ENCODE data around the gene TLE7. TPM values are rescaled to one million over a fixed set of nuclear protein-coding genes. Genes with fewer than 3 reads are reported as not detected.

TLE7 gene
- not detected in 2 replicates for total RNA-seq

GRCh38 chr16:71442051-71442440, at the start of gene TLE7:
TLE7 (minus strand) TSS chr16:71442054; CDS start chr16:71433324, 8,730 bp downstream.
- no peak for DNase-seq (ENCODE audit: extremely low read depth, low read depth, low spot score)

DNA sequence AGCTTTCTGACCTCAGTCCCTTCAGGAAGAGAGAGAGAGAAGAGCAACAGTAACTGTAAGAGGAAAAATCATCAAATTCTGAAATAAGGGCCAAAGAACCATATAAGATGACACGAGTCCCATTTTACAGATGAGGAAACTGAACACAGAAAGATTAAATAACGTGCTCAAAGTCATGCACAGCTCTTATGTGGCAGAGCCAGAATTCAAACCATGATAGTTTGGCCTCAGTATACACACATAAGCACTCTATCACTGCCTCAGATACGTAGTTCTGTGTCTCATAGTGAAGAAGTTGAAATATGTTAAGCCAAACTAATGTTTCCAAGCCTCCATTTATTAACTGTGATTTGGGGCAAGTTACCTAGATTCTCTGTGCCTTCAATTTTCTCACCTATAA, 49.2 kb upstream of the TLE7 start:
- no peak for DNase-seq (ENCODE audit: extremely low read depth, low read depth, low spot score)

GRCh38 chr16:71490361-71490760, 48.5 kb upstream of the TLE7 start:
- DNase-seq (ENCODE audit: extremely low read depth, low read depth, low spot score): no peak

DNA sequence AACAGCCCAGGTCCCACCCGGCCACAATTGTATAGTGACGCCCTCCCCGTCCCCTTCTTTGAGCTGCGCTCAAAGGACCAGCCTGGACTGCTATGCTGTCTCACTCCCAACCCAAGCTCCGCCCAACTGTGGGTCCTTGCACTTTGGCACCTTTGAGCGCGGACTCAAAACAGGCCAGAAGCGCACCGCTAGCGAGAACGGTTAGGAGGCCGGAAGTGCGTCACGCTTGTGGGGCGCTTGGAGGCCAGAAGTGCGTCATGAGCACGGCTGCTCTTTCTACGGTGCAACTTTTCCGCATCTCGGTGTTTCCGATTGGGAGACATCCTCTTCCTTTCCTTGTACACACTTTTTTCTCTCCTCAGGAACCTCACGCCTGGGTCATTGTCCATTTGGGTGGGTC, 47.3 kb upstream of the TLE7 start, which contains the start of gene ZNF19:
ZNF19 (minus strand) TSS at position 203 of the 400 bp plus-strand sequence. CDS start 7,210 bp downstream, outside the sequence.
- no peak for DNase-seq (ENCODE audit: extremely low read depth, low read depth, low spot score)

DNA sequence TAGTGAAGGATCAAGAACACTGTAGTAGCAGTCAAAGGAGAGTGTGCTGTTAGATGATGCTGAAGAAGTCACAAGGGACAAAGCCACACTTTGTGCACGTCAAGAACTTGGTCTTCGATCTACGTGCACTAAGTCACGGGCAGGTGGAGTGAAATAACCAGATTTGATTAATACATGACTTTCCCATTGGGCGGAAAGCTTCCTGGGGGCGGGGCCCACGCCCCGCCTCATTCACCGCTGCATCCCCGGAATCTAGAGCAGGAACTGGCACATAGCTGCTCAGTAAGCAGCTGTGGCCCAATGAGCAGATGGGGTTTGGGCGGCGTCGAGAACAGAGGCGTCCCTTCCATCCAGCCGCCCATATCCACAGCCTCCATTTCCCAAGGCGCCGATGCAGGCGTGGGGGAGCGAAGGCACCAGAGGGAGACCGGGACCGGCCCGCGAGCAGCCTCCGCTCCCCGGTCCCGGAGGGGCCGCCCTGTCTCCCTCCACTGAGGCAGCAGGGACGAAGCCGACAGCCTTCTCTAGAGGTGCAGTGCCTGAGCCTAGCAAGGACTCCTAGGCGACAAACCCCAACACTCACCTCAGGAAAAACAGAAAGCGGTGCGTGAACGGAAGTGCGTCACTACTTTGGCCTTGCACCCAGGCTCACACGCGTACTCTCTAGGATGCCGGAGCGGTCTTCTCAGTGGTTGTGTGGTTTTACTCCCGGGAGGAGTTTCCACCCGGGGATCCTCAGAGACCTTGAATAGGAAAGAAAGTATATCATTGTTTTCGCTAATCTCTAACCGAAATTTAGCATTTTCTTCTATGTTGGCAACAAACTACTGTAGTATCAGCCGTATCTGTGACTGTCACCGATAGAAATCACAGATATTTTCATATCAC, 42.4 kb upstream of the TLE7 start:
- peak; percentile 86 for DNase-seq (ENCODE audit: extremely low read depth, low read depth, low spot score)

GRCh38 chr16:71482569-71482968, 40.7 kb upstream of the TLE7 start:
- DNase-seq (ENCODE audit: extremely low read depth, low read depth, low spot score): no peak

- no peak for DNase-seq (ENCODE audit: extremely low read depth, low read depth, low spot score)
Observed at GRCh38 chr16:71480956-71481355, 39.1 kb upstream of the TLE7 start.

GRCh38 chr16:71479420-71479819, 37.6 kb upstream of the TLE7 start:
- no peak for DNase-seq (ENCODE audit: extremely low read depth, low read depth, low spot score)

- DNase-seq (ENCODE audit: extremely low read depth, low read depth, low spot score): no peak
Observed at GRCh38 chr16:71476457-71477124, 34.7 kb upstream of the TLE7 start.

- no peak for DNase-seq (ENCODE audit: extremely low read depth, low read depth, low spot score)
Observed at GRCh38 chr16:71474864-71475263, 33.0 kb upstream of the TLE7 start.

DNA sequence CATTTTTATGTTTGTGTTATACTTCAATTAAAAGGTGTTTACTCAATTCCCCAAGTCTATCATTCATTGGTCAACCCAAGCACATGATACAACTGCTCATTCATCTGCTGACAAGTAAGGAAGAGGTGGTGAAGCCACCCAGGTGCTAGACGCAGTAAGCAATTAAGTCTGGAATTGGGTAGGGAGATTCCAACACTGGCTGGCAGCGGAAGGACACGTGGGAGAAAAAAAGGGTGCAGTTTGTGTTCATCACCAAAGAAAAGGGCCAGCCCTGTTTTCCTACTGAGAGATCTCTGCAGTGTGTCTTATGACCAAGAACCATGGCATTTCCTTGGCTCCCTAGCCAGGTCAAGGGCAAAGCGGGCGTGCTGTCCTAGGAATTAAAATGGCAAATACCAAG, 32.0 kb upstream of the TLE7 start:
- no peak for DNase-seq (ENCODE audit: extremely low read depth, low read depth, low spot score)

DNA sequence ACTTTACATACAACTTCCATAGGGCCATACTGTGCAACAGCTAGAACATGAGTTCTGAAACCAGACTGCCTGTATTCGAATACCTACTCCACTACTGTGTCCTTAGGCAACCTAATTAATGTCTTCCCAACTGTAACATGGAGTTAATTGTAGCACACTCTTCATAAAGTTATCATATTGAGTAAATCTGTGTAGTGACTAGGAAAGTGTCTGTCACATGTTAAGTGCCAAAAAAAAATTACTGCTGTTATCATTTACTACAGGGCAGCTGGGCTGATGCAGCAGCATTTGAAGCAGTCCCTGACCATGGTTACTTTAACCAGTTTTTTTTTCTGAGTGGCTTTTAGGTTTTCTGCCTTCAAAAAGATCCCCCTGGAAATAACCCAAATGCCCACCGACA, 31.1 kb upstream of the TLE7 start:
- DNase-seq (ENCODE audit: extremely low read depth, low read depth, low spot score): no peak

- no peak for DNase-seq (ENCODE audit: extremely low read depth, low read depth, low spot score)
Observed at GRCh38 chr16:71472051-71472450, 30.2 kb upstream of the TLE7 start.

DNA sequence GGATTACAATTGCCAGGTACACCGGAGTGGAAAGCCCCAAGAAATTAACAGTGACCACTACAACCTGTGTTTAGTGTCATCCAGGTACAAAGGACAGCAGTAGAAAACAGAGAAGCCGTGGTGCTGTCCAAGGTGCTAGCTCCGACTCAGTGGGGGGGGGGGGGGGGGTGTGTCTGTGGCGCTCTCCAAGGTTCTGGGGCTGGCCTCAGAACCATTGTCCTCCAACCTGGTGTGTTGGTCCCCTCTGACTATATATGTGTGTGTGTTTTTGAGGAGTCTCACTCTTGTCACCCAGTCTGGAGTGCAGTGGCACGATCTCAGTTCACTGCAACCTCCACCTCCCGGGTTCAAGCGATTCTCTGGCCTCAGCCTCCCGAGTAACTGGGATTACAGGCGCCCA, 26.0 kb upstream of the TLE7 start:
- DNase-seq (ENCODE audit: extremely low read depth, low read depth, low spot score): no peak

- no peak for DNase-seq (ENCODE audit: extremely low read depth, low read depth, low spot score)
Observed at GRCh38 chr16:71464231-71464630, 22.4 kb upstream of the TLE7 start.

DNA sequence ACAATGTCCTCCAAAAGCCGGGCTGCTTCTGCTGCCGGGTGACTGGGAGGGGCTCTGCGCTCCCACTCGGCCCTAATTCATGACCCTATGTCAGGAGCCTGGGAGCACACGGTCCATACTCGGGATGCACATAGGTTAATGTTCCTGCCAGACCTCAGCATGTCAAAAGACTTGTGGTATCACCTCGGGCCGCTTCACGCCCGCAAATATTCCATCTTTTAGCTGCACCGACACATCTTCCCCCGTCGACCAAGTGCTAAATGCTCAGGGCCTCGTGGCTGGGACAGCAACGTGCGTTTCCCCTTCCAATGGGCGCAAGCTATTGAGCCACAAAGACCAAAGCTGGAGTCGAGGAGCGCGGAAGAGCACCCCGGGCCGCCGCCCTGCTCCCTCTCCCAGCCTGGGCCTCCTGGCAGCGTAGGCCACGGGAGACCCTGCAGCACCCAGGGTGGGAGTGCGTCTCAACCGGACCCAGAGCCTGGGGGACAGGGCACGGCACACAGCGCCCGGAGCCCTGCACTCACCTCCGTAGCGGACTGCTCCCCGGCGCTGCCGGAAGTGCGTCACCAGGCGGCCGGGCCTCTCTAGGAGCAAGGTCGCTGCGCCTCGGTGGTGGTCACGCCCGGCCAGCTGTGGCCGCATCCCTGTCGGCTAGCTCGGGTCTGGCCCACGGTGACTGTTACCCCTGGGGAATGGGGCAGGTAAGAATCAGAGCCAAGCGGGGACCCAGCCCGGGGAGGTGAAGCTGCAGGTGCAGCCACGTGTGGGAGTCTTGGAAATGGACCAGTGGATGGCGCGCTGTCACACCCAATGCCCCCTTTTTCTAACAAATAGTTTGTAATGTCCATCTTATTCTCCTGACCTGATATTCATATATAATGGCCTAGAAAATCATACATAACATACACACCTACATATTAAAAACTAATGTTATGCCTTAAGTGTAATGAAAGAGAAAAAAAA, 20.1 kb upstream of the TLE7 start, which contains the start of gene ZNF23:
ZNF23 (minus strand) TSS at position 562 of the 963 bp plus-strand sequence. CDS start 5,451 bp downstream, outside the sequence.
- no peak for DNase-seq (ENCODE audit: extremely low read depth, low read depth, low spot score)

- no peak for DNase-seq (ENCODE audit: extremely low read depth, low read depth, low spot score)
Observed at GRCh38 chr16:71460941-71461340, 19.1 kb upstream of the TLE7 start.

DNA sequence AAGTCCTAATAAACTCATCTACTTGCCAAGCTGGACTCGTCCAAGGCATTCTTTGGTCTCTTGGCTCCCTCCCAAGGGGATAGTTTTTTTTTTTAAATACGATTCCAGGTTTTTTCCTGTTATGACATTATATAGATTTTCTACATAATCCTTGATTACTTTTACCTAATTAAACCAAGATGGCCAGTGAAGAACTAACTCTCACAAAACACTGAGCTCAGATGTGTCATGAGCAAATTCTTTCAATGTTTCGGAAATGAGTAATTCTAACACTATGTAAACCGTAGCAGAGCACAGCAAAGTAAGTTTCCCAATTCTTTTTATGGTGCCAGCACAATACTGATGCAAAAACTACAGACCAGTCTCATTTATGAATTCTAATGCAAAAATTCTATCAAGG, 18.4 kb upstream of the TLE7 start:
- no peak for DNase-seq (ENCODE audit: extremely low read depth, low read depth, low spot score)

- DNase-seq (ENCODE audit: extremely low read depth, low read depth, low spot score): no peak
Observed at GRCh38 chr16:71459510-71459909, 17.7 kb upstream of the TLE7 start.

DNA sequence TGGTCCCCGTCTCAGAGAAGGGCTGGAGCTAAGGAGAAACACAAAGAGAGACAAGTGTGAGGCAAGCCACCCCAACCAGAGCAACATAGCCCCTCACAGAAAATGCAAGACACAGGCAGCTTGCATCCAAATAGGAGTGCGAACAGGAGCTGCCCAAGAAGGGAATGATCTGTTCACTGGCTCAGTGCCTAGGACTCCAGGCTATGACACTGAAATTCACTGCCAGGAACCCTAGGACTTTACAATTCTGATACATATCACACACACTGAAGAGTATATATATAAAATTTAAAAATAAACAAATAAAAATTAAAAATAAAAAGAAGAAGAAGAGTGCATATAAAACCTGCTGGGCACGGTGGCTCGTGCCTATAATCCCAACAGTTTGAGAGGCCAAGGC, 14.9 kb upstream of the TLE7 start:
- DNase-seq (ENCODE audit: extremely low read depth, low read depth, low spot score): no peak

- no peak for DNase-seq (ENCODE audit: extremely low read depth, low read depth, low spot score)
Observed at GRCh38 chr16:71453036-71453435, 11.2 kb upstream of the TLE7 start.

Data from glomerular endothelial cell (primary cell).